ENCODE measurements around the gene UTS2B. TPM values are rescaled to one million over a fixed set of nuclear protein-coding genes. Genes with fewer than 3 reads are reported as not detected.
"Not testable (repeated sequence)": the region's sequence is repeated elsewhere in the genome, so short reads cannot be mapped to it uniquely, and the experiment has no call there.

UTS2B gene
- total RNA-seq, 3 donors from 2014 or later: 0.15 TPM; not detected in 2

DNA sequence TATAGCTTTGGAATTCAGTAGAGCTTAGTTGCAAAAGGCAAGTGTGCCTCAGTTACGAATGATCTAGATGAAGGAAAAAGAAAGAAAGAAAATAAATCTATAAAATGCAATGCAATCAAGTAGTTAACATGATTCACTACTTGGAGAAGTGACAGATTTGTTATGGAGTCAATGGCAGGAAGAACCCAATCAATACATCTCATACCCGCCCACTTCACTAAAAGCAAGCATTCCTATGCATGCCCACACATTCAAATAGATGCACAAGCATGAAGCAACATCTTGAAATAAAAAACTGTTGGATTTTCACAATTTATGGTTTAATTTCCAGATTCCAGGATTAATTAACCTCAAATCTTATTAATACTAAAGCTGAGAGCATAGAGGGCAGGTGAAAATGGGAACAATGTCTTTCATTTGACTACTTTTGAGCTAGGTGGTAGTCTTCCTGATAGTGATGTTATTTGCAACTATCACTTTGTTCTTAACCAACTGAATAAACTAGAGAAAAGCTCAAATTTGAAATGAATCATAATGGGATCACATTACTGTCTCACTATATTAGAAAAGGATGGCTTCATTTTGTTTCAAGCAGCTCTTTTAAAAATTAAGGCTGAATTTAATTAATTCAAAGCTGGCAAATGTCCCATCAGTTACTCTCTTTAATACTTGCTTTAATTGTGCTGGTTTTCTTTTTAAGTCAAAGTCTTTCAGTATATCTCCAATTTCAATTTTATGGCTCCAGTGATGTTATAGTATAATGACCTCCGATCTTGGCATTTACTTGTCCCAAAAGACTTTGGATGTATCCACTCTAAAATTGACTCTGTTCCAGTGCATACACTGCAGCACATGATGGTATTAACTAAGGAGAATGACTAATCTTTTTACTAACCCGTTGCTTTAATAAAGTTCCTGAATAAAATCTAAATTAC lies 47.8 kb downstream of the UTS2B start:
- intact Hi-C loops (cut with DNase I; ENCODE audit: low total_unique reads): no loop called here
- Histone ChIP-seq H3K36me3 (no peaks in the 10 kb centered on the region), H3K27me3 (no peaks in the 10 kb centered on the region), H3K4me3 (no peak overlapping the region), H3K4me1 (no peaks in the 10 kb centered on the region), H3K9me3 (no peaks in the 10 kb centered on the region), H3K27ac (no peak overlapping the region)
- TF ChIP-seq POLR2A (IDR thresholded peaks at IDR 0.05) (no peak), POLR2AphosphoS5 (IDR thresholded peaks at IDR 0.05) (no peak)
- TF ChIP-seq, protein P1, sequence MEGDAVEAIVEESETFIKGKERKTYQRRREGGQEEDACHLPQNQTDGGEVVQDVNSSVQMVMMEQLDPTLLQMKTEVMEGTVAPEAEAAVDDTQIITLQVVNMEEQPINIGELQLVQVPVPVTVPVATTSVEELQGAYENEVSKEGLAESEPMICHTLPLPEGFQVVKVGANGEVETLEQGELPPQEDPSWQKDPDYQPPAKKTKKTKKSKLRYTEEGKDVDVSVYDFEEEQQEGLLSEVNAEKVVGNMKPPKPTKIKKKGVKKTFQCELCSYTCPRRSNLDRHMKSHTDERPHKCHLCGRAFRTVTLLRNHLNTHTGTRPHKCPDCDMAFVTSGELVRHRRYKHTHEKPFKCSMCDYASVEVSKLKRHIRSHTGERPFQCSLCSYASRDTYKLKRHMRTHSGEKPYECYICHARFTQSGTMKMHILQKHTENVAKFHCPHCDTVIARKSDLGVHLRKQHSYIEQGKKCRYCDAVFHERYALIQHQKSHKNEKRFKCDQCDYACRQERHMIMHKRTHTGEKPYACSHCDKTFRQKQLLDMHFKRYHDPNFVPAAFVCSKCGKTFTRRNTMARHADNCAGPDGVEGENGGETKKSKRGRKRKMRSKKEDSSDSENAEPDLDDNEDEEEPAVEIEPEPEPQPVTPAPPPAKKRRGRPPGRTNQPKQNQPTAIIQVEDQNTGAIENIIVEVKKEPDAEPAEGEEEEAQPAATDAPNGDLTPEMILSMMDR (IDR thresholded peaks at IDR 0.05): no peak
- DNase-seq (ENCODE audit: low spot score in 2 of 2): no peak

DNA sequence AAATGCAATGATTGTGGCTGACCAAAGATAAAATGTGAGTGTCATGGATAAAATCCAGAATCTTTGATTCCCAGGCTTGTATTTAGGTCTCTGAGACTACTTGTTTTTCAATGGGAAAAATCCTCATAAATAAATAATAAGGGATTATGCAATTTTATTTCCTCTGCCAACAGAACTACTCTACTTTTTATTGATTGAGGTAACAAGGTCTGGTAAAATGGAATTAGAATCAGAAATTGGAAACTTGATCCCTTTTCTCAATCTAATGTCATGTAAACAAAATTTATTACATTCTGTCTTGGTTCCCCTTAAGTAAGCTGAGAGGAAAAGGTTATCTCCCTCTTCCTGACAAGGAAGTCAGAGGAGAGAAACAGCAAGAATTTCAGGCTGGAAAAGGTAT lies 49.4 kb downstream of the UTS2B start:
- Histone ChIP-seq H3K9me3 (no peaks in the 10 kb centered on the region), H3K27me3 (no peaks in the 10 kb centered on the region), H3K4me3 (no peak overlapping the region), H3K4me1 (no peaks in the 10 kb centered on the region), H3K27ac (no peak overlapping the region), H3K36me3 (no peaks in the 10 kb centered on the region)
- TF ChIP-seq POLR2AphosphoS5 (IDR thresholded peaks at IDR 0.05) (no peak), POLR2A (IDR thresholded peaks at IDR 0.05) (no peak)
- TF ChIP-seq, protein P1 (IDR thresholded peaks at IDR 0.05): no peak
- no peak for DNase-seq (ENCODE audit: low spot score in 2 of 2)
- intact Hi-C loops (cut with DNase I; ENCODE audit: low total_unique reads): no loop called here

DNA sequence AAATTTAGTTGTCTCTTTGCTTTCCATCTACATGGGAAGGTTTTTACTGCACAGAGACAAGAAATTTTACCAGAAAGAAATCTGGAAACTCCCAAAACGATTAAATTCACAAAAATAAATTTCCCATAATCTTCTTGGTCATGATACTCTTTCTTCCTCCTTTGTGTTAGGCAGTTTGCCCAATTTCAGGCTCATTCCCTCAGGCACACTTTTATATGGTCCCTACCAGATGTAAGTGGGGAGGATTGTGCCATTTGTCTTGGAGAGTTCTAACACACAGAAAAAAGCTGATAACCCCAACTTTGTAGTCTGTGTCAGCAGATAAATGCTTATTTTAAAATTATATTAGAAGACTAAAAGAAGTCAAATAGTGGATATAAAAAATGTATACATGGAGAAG lies 50.2 kb downstream of the UTS2B start:
- Histone ChIP-seq H3K4me3 (no peak overlapping the region), H3K36me3 (no peaks in the 10 kb centered on the region), H3K4me1 (no peaks in the 10 kb centered on the region), H3K27me3 (no peaks in the 10 kb centered on the region), H3K27ac (no peak overlapping the region), H3K9me3 (no peaks in the 10 kb centered on the region)
- TF ChIP-seq POLR2A (IDR thresholded peaks at IDR 0.05) (no peak), POLR2AphosphoS5 (IDR thresholded peaks at IDR 0.05) (no peak)
- TF ChIP-seq, protein P1 (IDR thresholded peaks at IDR 0.05): no peak
- intact Hi-C loops (cut with DNase I; ENCODE audit: low total_unique reads): no loop called here
- DNase-seq (ENCODE audit: low spot score in 2 of 2): no peak

DNA sequence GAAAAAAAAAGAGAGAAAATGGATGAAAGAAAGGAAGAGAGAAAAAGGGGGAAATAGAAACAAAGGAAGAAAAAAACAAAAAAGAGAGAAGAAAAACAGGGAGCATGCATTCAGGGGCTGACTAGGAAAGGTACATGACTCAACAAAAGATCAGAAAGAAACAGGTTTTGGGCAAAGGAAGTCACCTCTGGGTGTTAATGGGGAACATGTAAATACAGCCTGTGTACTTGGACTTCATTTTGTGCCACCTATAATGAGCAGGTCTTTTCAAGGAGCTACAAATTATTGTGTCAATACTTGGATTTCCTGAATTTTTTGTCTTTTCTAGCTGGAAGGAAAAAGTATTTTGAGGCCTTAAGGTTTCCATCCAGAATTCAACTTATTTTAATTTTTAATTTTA lies 54.6 kb downstream of the UTS2B start:
- Histone ChIP-seq H3K36me3 (no peaks in the 10 kb centered on the region), H3K27ac (no peak overlapping the region), H3K4me3 (no peak overlapping the region), H3K9me3 (no peaks in the 10 kb centered on the region), H3K4me1 (no peaks in the 10 kb centered on the region), H3K27me3 (no peaks in the 10 kb centered on the region)
- intact Hi-C loops (cut with DNase I; ENCODE audit: low total_unique reads): no loop called here
- TF ChIP-seq POLR2AphosphoS5 (IDR thresholded peaks at IDR 0.05) (no peak), POLR2A (IDR thresholded peaks at IDR 0.05) (no peak)
- TF ChIP-seq, protein P1 (IDR thresholded peaks at IDR 0.05): no peak
- no peak for DNase-seq (ENCODE audit: low spot score in 2 of 2)

DNA sequence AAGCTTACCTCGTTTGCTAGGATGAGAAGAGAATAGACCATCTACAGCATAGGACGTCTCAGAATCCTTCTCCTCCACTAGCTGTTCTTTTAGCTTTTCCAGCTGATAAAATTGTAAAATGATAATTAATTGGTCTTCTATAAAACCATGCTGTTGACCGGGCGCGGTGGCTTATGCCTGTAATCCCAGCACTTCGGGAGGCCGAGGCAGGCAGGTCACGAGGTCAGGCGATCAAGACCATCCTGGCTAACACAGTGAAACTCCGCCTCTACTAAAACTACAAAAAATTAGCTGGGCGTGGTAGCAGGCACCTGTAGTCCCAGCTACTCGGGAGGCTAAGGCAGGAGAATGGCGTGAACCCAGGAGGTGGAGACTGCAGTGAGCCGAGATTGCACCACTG lies 55.1 kb downstream of the UTS2B start:
- DNase-seq (ENCODE audit: low spot score in 2 of 2); H3K36me3 ChIP-seq; H3K27me3 ChIP-seq; H3K9me3 ChIP-seq; H3K4me3 ChIP-seq; intact Hi-C loops (cut with DNase I; ENCODE audit: low total_unique reads); H3K4me1 ChIP-seq; H3K27ac ChIP-seq: not testable (repeated sequence)
